ENCODE data around the gene RNH1.

The RNH1 gene

GRCh38 chr11:499201-500076 is 7.6 kb downstream of the RNH1 start:
- DNase-seq (ENCODE audit: extremely low read depth in 1 of 2, low read depth in 1 of 2) = no peak

GRCh38 chr11:498297-499181 is 8.5 kb downstream of the RNH1 start:
- no peak for DNase-seq (ENCODE audit: extremely low read depth in 1 of 2, low read depth in 1 of 2)

GRCh38 chr11:497565-498296 is 9.3 kb downstream of the RNH1 start:
- DNase-seq (ENCODE audit: extremely low read depth in 1 of 2, low read depth in 1 of 2) = no peak

GRCh38 chr11:496834-497564 is 10.0 kb downstream of the RNH1 start:
- no peak for DNase-seq (ENCODE audit: extremely low read depth in 1 of 2, low read depth in 1 of 2)

- no peak for DNase-seq (ENCODE audit: extremely low read depth in 1 of 2, low read depth in 1 of 2)
Measured at GRCh38 chr11:495537-495931, 11.5 kb downstream of the RNH1 start.

GRCh38 chr11:494761-495536 is 12.1 kb downstream of the RNH1 start:
- DNase-seq (ENCODE audit: extremely low read depth in 1 of 2, low read depth in 1 of 2) = no peak

- DNase-seq (ENCODE audit: extremely low read depth in 1 of 2, low read depth in 1 of 2) = no peak
Measured at GRCh38 chr11:492427-493226, 14.4 kb downstream of the RNH1 start.

GRCh38 chr11:491358-491757 is 15.7 kb downstream of the RNH1 start:
- DNase-seq (ENCODE audit: extremely low read depth in 1 of 2, low read depth in 1 of 2) = no peak

- no peak for DNase-seq (ENCODE audit: extremely low read depth in 1 of 2, low read depth in 1 of 2)
Measured at GRCh38 chr11:490930-491260, 16.1 kb downstream of the RNH1 start.

- no peak for DNase-seq (ENCODE audit: extremely low read depth in 1 of 2, low read depth in 1 of 2)
Measured at GRCh38 chr11:490186-490929, 16.7 kb downstream of the RNH1 start.

GRCh38 chr11:489610-490185 is 17.3 kb downstream of the RNH1 start:
- no peak for DNase-seq (ENCODE audit: extremely low read depth in 1 of 2, low read depth in 1 of 2)

GRCh38 chr11:488992-489391 is 18.1 kb downstream of the RNH1 start:
- no peak for DNase-seq (ENCODE audit: extremely low read depth in 1 of 2, low read depth in 1 of 2)

GRCh38 chr11:488579-488978 is 18.5 kb downstream of the RNH1 start:
- no peak for DNase-seq (ENCODE audit: extremely low read depth in 1 of 2, low read depth in 1 of 2)

- DNase-seq (ENCODE audit: extremely low read depth in 1 of 2, low read depth in 1 of 2) = no peak
Measured at GRCh38 chr11:488062-488461, 19.0 kb downstream of the RNH1 start.

- no peak for DNase-seq (ENCODE audit: extremely low read depth in 1 of 2, low read depth in 1 of 2)
Measured at GRCh38 chr11:487571-488021, 19.4 kb downstream of the RNH1 start.

GRCh38 chr11:486189-486588 is 20.9 kb downstream of the RNH1 start:
- no peak for DNase-seq (ENCODE audit: extremely low read depth in 1 of 2, low read depth in 1 of 2)

- no peak for DNase-seq (ENCODE audit: extremely low read depth in 1 of 2, low read depth in 1 of 2)
Measured at GRCh38 chr11:484616-485015, 22.4 kb downstream of the RNH1 start.

- no peak for DNase-seq (ENCODE audit: extremely low read depth in 1 of 2, low read depth in 1 of 2)
Measured at GRCh38 chr11:479311-479710, 27.7 kb downstream of the RNH1 start.
